Measurements from ENCODE around the gene CSTF1. TPM values are rescaled to one million over a fixed set of nuclear protein-coding genes. Genes with fewer than 3 reads are reported as not detected.
"Not testable (repeated sequence)": the region's sequence is repeated elsewhere in the genome, so short reads cannot be mapped to it uniquely, and the experiment has no call there.

The CSTF1 gene
- total RNA-seq, 1 donor from 2014 or later, result 29.7 TPM

GRCh38 chr20:56409521-56409920, 17.1 kb downstream of the CSTF1 start:
- DNase-seq (ENCODE audit: low read depth, low spot score), result no peak

- no peak for DNase-seq (ENCODE audit: low read depth, low spot score)
Observed at GRCh38 chr20:56409956-56410355, 17.5 kb downstream of the CSTF1 start.

GRCh38 chr20:56411287-56411686, 18.8 kb downstream of the CSTF1 start:
- DNase-seq (ENCODE audit: low read depth, low spot score), result not testable (repeated sequence)

GRCh38 chr20:56411759-56412472, 19.5 kb downstream of the CSTF1 start, which contains the start of gene CASS4:
TSS of gene CASS4 (plus strand) at chr20:56412260. CDS start at chr20:56412459, 199 bp downstream.
- DNase-seq (ENCODE audit: low read depth, low spot score), result no peak

- DNase-seq (ENCODE audit: low read depth, low spot score), result no peak
Observed at GRCh38 chr20:56412473-56412790, 20.0 kb downstream of the CSTF1 start.

- no peak for DNase-seq (ENCODE audit: low read depth, low spot score)
Observed at GRCh38 chr20:56412949-56413348, 20.5 kb downstream of the CSTF1 start.

- no peak for DNase-seq (ENCODE audit: low read depth, low spot score)
Observed at GRCh38 chr20:56414842-56415765, 22.7 kb downstream of the CSTF1 start.

- no peak for DNase-seq (ENCODE audit: low read depth, low spot score)
Observed at GRCh38 chr20:56417402-56417801, 25.0 kb downstream of the CSTF1 start.

GRCh38 chr20:56417911-56418310, 25.5 kb downstream of the CSTF1 start:
- DNase-seq (ENCODE audit: low read depth, low spot score), result no peak

GRCh38 chr20:56418385-56418861, 26.0 kb downstream of the CSTF1 start:
- DNase-seq (ENCODE audit: low read depth, low spot score), result no peak

GRCh38 chr20:56420028-56420427, 27.6 kb downstream of the CSTF1 start:
- no peak for DNase-seq (ENCODE audit: low read depth, low spot score)

GRCh38 chr20:56420940-56421688, 28.7 kb downstream of the CSTF1 start:
- no peak for DNase-seq (ENCODE audit: low read depth, low spot score)

GRCh38 chr20:56422076-56422823, 29.8 kb downstream of the CSTF1 start:
- peak; percentile 66 for DNase-seq (ENCODE audit: low read depth, low spot score)

GRCh38 chr20:56422824-56423189, 30.4 kb downstream of the CSTF1 start:
- DNase-seq (ENCODE audit: low read depth, low spot score), result no peak

GRCh38 chr20:56423211-56423610, 30.8 kb downstream of the CSTF1 start:
- no peak for DNase-seq (ENCODE audit: low read depth, low spot score)

- DNase-seq (ENCODE audit: low read depth, low spot score), result no peak
Observed at GRCh38 chr20:56423886-56424285, 31.4 kb downstream of the CSTF1 start.

GRCh38 chr20:56424931-56425330, 32.5 kb downstream of the CSTF1 start:
- DNase-seq (ENCODE audit: low read depth, low spot score), result no peak

- DNase-seq (ENCODE audit: low read depth, low spot score), result no peak
Observed at GRCh38 chr20:56426026-56426425, 33.6 kb downstream of the CSTF1 start.

GRCh38 chr20:56426926-56427325, 34.5 kb downstream of the CSTF1 start:
- no peak for DNase-seq (ENCODE audit: low read depth, low spot score)

- DNase-seq (ENCODE audit: low read depth, low spot score), result no peak
Observed at GRCh38 chr20:56427797-56428196, 35.4 kb downstream of the CSTF1 start.

- DNase-seq (ENCODE audit: low read depth, low spot score), result no peak
Observed at GRCh38 chr20:56428410-56428809, 36.0 kb downstream of the CSTF1 start.

Measured in pulmonary artery endothelial cell (primary cell).